K562 (cell line): Measurements from ENCODE around the gene MRNIP. TPM values are rescaled to one million over a fixed set of nuclear protein-coding genes. Genes with fewer than 3 reads are reported as not detected.

ENCODE experiments used
- ATAC-seq: fragments of 200-7000 bp; cut with Tn5 transposase; 3 replicates; pipeline ENCODE4 v1.9.1; 2020; ENCODE audit warnings: moderate library complexity
- BruUV-seq: library from RNA; stranded (reverse); fragments of 400-500 nt; replicated peaks from 2 replicates; lab custom pipeline; 2021; lab: Mats Ljungman, UMichigan
- CTCF ChIA-PET: fragments of 300-600 bp; formaldehyde crosslinking; extraction: SDS; loops from one replicate; lab custom pipeline; 2021; ENCODE audit warnings: low intra/inter-chr PET ratio; lab: Yijun Ruan, JAX
- POLR2A ChIA-PET: fragments of 300-600, 350-650 bp; sonication (Branson Sonifier 250); formaldehyde crosslinking; extraction: SDS; loops from one replicate; lab custom pipeline; 2021; ENCODE audit warnings: antibody characterized with exemption, inconsistent platforms; lab: Yijun Ruan, JAX
- DNase-seq, 4 experiments: peaks; one replicate each; pipeline versions ENCODE4 v3.0.0 to v3.0.0-alpha.2; 2011 to 2018; ENCODE audit warnings: low spot score in 3 of 4, mixed read lengths in 3 of 4; ENCODE audit errors: extremely low read depth in 1 of 4
- FAIRE-seq: peaks from 2 replicates; lab custom pipeline; 2011; peaks lifted over from hg19 to GRCh38; lab: Jason Lieb, UNC
- H2AFZ ChIP-seq: 2 replicates; pipeline ENCODE4 v1.6.0; 2011; ENCODE audit warnings: low read depth, low read length, control low read depth, inconsistent platforms
- H3K27ac ChIP-seq: fragments of 200-600 bp; 3 replicates; pipeline ENCODE4 v1.8.0; 2011; ENCODE audit warnings: low read depth, mild to moderate bottlenecking, control low read depth, inconsistent platforms, low read length, moderate library complexity, mixed read lengths; ENCODE audit errors: extremely low read depth
- H3K27me3 ChIP-seq, 2 experiments: fragments of 300-600 bp in 1 of 2; 2 replicates in 1 of 2; 3 replicates in 1 of 2; pipeline versions ENCODE4 v1.6.0 to v1.8.0; 2011; ENCODE audit warnings: inconsistent platforms in 2 of 2, low read length in 2 of 2, mild to moderate bottlenecking in 1 of 2, mixed read lengths in 1 of 2, moderate library complexity in 1 of 2; ENCODE audit not compliant: control insufficient read depth in 2 of 2, insufficient read depth in 2 of 2
- H3K36me3 ChIP-seq: fragments of 300-600 bp; 3 replicates; pipeline ENCODE4 v1.8.0; 2011; ENCODE audit warnings: mild to moderate bottlenecking, low read length, inconsistent platforms; ENCODE audit not compliant: control insufficient read depth, insufficient read depth
- H3K4me1 ChIP-seq, 2 experiments: fragments of 200-600 bp in 1 of 2; replicated peaks in 1 of 2; 2 replicates in 1 of 2; 3 replicates in 1 of 2; pipeline versions ENCODE4 v1.5.1 to v1.8.0; 2011; ENCODE audit warnings: inconsistent platforms in 2 of 2, low read length in 2 of 2, mild to moderate bottlenecking in 1 of 2, mixed read lengths in 1 of 2, moderate library complexity in 1 of 2; ENCODE audit not compliant: control insufficient read depth in 2 of 2, insufficient read depth in 2 of 2
- H3K4me2 ChIP-seq: 2 replicates; pipeline ENCODE4 v1.6.1; 2011; ENCODE audit warnings: low read length, control low read depth, inconsistent platforms, mixed read lengths; ENCODE audit not compliant: insufficient read depth
- H3K4me3 ChIP-seq: fragments of 200-600 bp; sonication (generic), shearing (Covaris generic); 2 replicates; pipeline ENCODE4 v1.5.1; 2016; ENCODE audit warnings: control low read depth, inconsistent platforms
- H3K79me2 ChIP-seq: fragments of 200-600 bp; 3 replicates; pipeline ENCODE4 v1.8.0; 2011; ENCODE audit warnings: low read length, inconsistent platforms; ENCODE audit not compliant: control insufficient read depth, insufficient read depth
- H3K9ac ChIP-seq, 2 experiments: 2 replicates each; pipeline versions ENCODE4 v1.6.0 to v1.6.1; 2011; ENCODE audit warnings: low read depth in 2 of 2, low read length in 2 of 2, control low read depth in 1 of 2, inconsistent platforms in 1 of 2, mild to moderate bottlenecking in 1 of 2, mixed read lengths in 1 of 2; ENCODE audit not compliant: insufficient read depth in 1 of 2
- H3K9me1 ChIP-seq: one replicate; pipeline ENCODE4 v1.6.0; 2011; ENCODE audit warnings: inconsistent platforms, mild to moderate bottlenecking, low read length, moderate library complexity; ENCODE audit not compliant: control insufficient read depth, insufficient read depth
- H3K9me3 ChIP-seq: replicated peaks from 2 replicates; pipeline ENCODE4 v1.5.1; 2011; ENCODE audit warnings: low read depth, low read length, inconsistent platforms; ENCODE audit not compliant: control insufficient read depth, insufficient read depth
- H4K20me1 ChIP-seq: replicated peaks from 2 replicates; pipeline ENCODE4 v1.6.1; 2011; ENCODE audit warnings: low read length, inconsistent platforms, mixed read lengths; ENCODE audit not compliant: control insufficient read depth, insufficient read depth
- ATF6 ChIP-seq: sonication (generic); formaldehyde crosslinking; IDR thresholded peaks from 2 replicates; pipeline ENCODE4 v1.4.0; 2020; ENCODE audit warnings: mild to moderate bottlenecking, missing genetic modification reagents
- TEAD1 ChIP-seq, 2 experiments: fragments of 450-650 bp in 1 of 2; sonication (generic) in 1 of 2; formaldehyde crosslinking; IDR thresholded peaks; 2 replicates each; pipeline versions ENCODE4 v1.4.0 to v1.8.0; 2020 to 2022; ENCODE audit warnings: mild to moderate bottlenecking in 2 of 2, missing genetic modification reagents in 1 of 2
- XRCC4 ChIP-seq: IDR thresholded peaks from one replicate; pipeline ENCODE4 v1.6.1; 2011; ENCODE audit not compliant: insufficient read depth, insufficient read length; ENCODE audit errors: extremely low read depth
- ZBTB5 ChIP-seq: fragments of 450-650 bp; IDR thresholded peaks from 2 replicates; pipeline ENCODE4 v1.6.1; 2017; ENCODE audit warnings: antibody characterized with exemption
- ZNF41 ChIP-seq: fragments of 250-450 bp; sonication (Bioruptor Pico); conservative IDR thresholded peaks from 2 replicates; pipeline ENCODE4 v1.4.0; 2020; ENCODE audit warnings: mild to moderate bottlenecking
- ZNF449 ChIP-seq: fragments of 250-450 bp; sonication (Bioruptor Pico); IDR thresholded peaks from 2 replicates; pipeline ENCODE4 v1.8.0; 2022; ENCODE audit warnings: moderate library complexity, mild to moderate bottlenecking, inconsistent platforms
- WGBS: fragments of 100-300 bp; shearing (Covaris generic); methylation state at CpG from one replicate; pipeline ENCODE4 v1.1.6; 2016; ENCODE audit warnings: low coverage, mixed read lengths; ENCODE audit not compliant: insufficient coverage; ENCODE audit errors: missing lambda C conversion rate; 5-methylcytosine and 5-hydroxymethylcytosine counted together
- in situ Hi-C: fragments of 300-500 bp; cut with MboI; formaldehyde crosslinking; loops from 4 replicates; pipeline ENCODE4 v1.15.0; 2018; ENCODE audit warnings: inconsistent platforms, mixed read lengths
- intact Hi-C: fragments of 100-400 bp; cut with micrococcal nuclease; formaldehyde crosslinking; loops from 2 replicates; pipeline ENCODE4 v1.14.2; 2022
- polyA plus RNA-seq, 8 experiments: library from polyadenylated mRNA; depleted of rRNA in 4 of 8; stranded (reverse) in 5 of 8; unstranded in 3 of 8; fragments of >200 nt; fragmentation: Nextera tagmentation in 2 of 8; fragmentation: Illumina TruSeq in 1 of 8; extraction: Ambion mirVana in 2 of 8; extraction: Trizol in 1 of 8; gene quantifications; 2 replicates each; pipeline versions ENCODE4 v1.2.1 to v1.2.3, GENCODE V29; 2011 to 2014; ENCODE audit warnings: inconsistent platforms in 1 of 8, missing spikeins in 1 of 8
- total RNA-seq, 7 experiments: library from RNA; depleted of rRNA in 6 of 7; stranded (reverse); fragments of >200 nt in 6 of 7; fragmentation: Illumina TruSeq in 2 of 7; extraction: Trizol in 2 of 7; gene quantifications; 2 replicates each; pipeline versions ENCODE4 v1.2.1 to v1.2.3, GENCODE V29; 2011 to 2021; ENCODE audit warnings: low replicate concordance in 1 of 7
- TF ChIP-seq, protein P1 (sequence below): fragments of 250-450 bp; sonication (Bioruptor Pico); IDR thresholded peaks from 2 replicates; pipeline ENCODE4 v1.8.0; 2022; ENCODE audit warnings: moderate library complexity, mild to moderate bottlenecking, inconsistent platforms
- TF ChIP-seq, protein P2 (sequence below), 2 experiments: fragments of 250-450 bp in 1 of 2; fragments of 450-650 bp in 1 of 2; sonication (Bioruptor Pico) in 1 of 2; IDR thresholded peaks; 2 replicates each; pipeline versions ENCODE4 v1.6.1 to v1.8.0; 2016 to 2021; ENCODE audit warnings: mild to moderate bottlenecking in 2 of 2, moderate library complexity in 2 of 2, missing compliant biosample characterization in 1 of 2, missing genetic modification characterization in 1 of 2

MRNIP gene
- total and polyA plus RNA-seq, 9 of the 15 experiments (the other 6 are each of a cell fraction or from before 2014, with no cell fraction given) = 3.6 to 39.0 (median 16.8) TPM

GRCh38 chr5:179805070-179805528, 53.5 kb downstream of the MRNIP start:
- 58% methylated on average over 6 of the region's 9 CpGs for WGBS
- in situ Hi-C loops (no loop called here), intact Hi-C loops (loop anchor here (2.0 to 5.0 kb wide), 3 partner anchors 14 to 102 kb away; partner anchors contain the start of gene TBC1D9B)
- Histone ChIP-seq H3K9me3 (no peaks in the 10 kb centered on the region), H3K36me3 (peaks cover 42% of the 10 kb centered on the region; the same call in 2 of the 3 replicates), H3K4me1 (peaks cover 23 to 72% of the 10 kb centered on the region in 2 experiments), H3K9ac (peak overlapping the region; percentile 84 to 91), H3K9me1 (peaks cover 6% of the 10 kb centered on the region), H4K20me1 (no peaks in the 10 kb centered on the region), H3K4me2 (peak overlapping the region; percentile 83), H2AFZ (no peak overlapping the region), H3K27ac (peak overlapping the region; percentile 88), H3K4me3 (peak overlapping the region; percentile 76), H3K79me2 (peaks cover 46% of the 10 kb centered on the region), H3K27me3 (no peaks in the 10 kb centered on the region)
- DNase-seq (no peak), ATAC-seq (no peak), FAIRE-seq (peak; percentile 11)
- ChIA-PET POLR2A (interaction anchor here (1.1 kb wide), 1 partner anchor 15 kb away, joined by 4 read pairs; the partner anchor contains the start of gene SQSTM1), CTCF (no interaction called here)
- TSS peak; percentile 60 for BruUV-seq
- TF ChIP-seq ZBTB5 (no peak), ATF6 (CRISPR knock-in tag) (no peak), ZNF449 (CRISPR knock-in tag) (no peak), TEAD1 (CRISPR knock-in tag; IDR thresholded peaks at IDR 0.05) (0 out of 4 replicates have a peak, but pooled peaks of 1 of the 2 experiments have one; percentile 0), XRCC4 (no peak), ZNF41 (CRISPR knock-in tag) (no peak)
- TF ChIP-seq, protein P1, sequence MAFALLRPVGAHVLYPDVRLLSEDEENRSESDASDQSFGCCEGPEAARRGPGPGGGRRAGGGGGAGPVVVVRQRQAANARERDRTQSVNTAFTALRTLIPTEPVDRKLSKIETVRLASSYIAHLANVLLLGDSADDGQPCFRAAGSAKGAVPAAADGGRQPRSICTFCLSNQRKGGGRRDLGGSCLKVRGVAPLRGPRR (CRISPR knock-in tag) = no peak
- TF ChIP-seq, protein P2, sequence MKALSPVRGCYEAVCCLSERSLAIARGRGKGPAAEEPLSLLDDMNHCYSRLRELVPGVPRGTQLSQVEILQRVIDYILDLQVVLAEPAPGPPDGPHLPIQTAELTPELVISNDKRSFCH (CRISPR knock-in tag; IDR thresholded peaks at IDR 0.05) = no peak
- TF ChIP-seq, protein P2 (tag; IDR thresholded peaks at IDR 0.05) = no peak
